Inflammatory macrophage (primary cell): ENCODE measurements around the gene MEF2B.
"Not testable (repeated sequence)": the region's sequence is repeated elsewhere in the genome, so short reads cannot be mapped to it uniquely, and the experiment has no call there.

Experiments used
- DNase-seq, 2 donors: peaks; one replicate each; pipeline ENCODE4 v3.0.0-alpha.2; 2020 to 2022

MEF2B gene

GRCh38 chr19:19123386-19123785 is 46.7 kb downstream of the MEF2B start:
- DNase-seq, result no peak

- no peak for DNase-seq
Observed at GRCh38 chr19:19122902-19123301, 47.2 kb downstream of the MEF2B start.

GRCh38 chr19:19121371-19121770 is 48.7 kb downstream of the MEF2B start:
- no peak for DNase-seq

GRCh38 chr19:19120308-19121231 is 49.5 kb downstream of the MEF2B start:
- DNase-seq, result no peak

GRCh38 chr19:19119325-19120237 is 50.5 kb downstream of the MEF2B start:
- no peak for DNase-seq

GRCh38 chr19:19115954-19116353 is 54.1 kb downstream of the MEF2B start:
- peak; percentile 27 to 29 for DNase-seq

GRCh38 chr19:19113040-19113626 is 56.9 kb downstream of the MEF2B start:
- DNase-seq, result no peak

- no peak for DNase-seq
Observed at GRCh38 chr19:19111967-19112580, 58.0 kb downstream of the MEF2B start.

GRCh38 chr19:19111136-19111835 is 58.8 kb downstream of the MEF2B start:
- no peak for DNase-seq

GRCh38 chr19:19110410-19111135 is 59.5 kb downstream of the MEF2B start:
- DNase-seq, result no peak

GRCh38 chr19:19109601-19110000 is 60.5 kb downstream of the MEF2B start:
- DNase-seq, result no peak

- DNase-seq, result no peak
Observed at GRCh38 chr19:19107654-19108053, 62.4 kb downstream of the MEF2B start.

GRCh38 chr19:19106938-19107337 is 63.1 kb downstream of the MEF2B start:
- DNase-seq, result not testable (repeated sequence)

- DNase-seq, result no peak
Observed at GRCh38 chr19:19106056-19106551, 64.0 kb downstream of the MEF2B start.

- DNase-seq, result no peak
Observed at GRCh38 chr19:19105365-19106055, 64.6 kb downstream of the MEF2B start.

- DNase-seq, result no peak
Observed at GRCh38 chr19:19103167-19103566, 66.9 kb downstream of the MEF2B start.

- DNase-seq, result not testable (repeated sequence)
Observed at GRCh38 chr19:19102566-19102965, 67.5 kb downstream of the MEF2B start.

- DNase-seq, result no peak
Observed at GRCh38 chr19:19101540-19101939, 68.5 kb downstream of the MEF2B start.

- no peak for DNase-seq
Observed at GRCh38 chr19:19098703-19099632, 71.1 kb downstream of the MEF2B start.
